Glutamatergic neuron (in vitro differentiated cells): ENCODE measurements around the gene PSMB2. TPM values are rescaled to one million over a fixed set of nuclear protein-coding genes. Genes with fewer than 3 reads are reported as not detected.
A peak's percentile ranks its signal among the peaks of the same experiment; 100 is the strongest.

Source experiments
- DNase-seq: peaks from one replicate; pipeline ENCODE4 v3.0.0; 2022
- H3K27ac Mint-ChIP-seq: one replicate; pipeline ENCODE4 v1.8.0; 2020; ENCODE audit warnings: mild to moderate bottlenecking, mixed read lengths, inconsistent platforms; ENCODE audit not compliant: unreplicated experiment
- H3K27me3 Mint-ChIP-seq: one replicate; pipeline ENCODE4 v1.8.0; 2020; ENCODE audit warnings: mild to moderate bottlenecking, moderate library complexity, mixed read lengths, inconsistent platforms; ENCODE audit not compliant: unreplicated experiment
- H3K36me3 Mint-ChIP-seq: one replicate; pipeline ENCODE4 v1.8.0; 2020; ENCODE audit warnings: mild to moderate bottlenecking, mixed read lengths, inconsistent platforms; ENCODE audit not compliant: unreplicated experiment
- H3K4me1 Mint-ChIP-seq: one replicate; pipeline ENCODE4 v1.8.0; 2020; ENCODE audit warnings: mild to moderate bottlenecking, low read depth, mixed read lengths, inconsistent platforms; ENCODE audit not compliant: unreplicated experiment
- H3K4me3 Mint-ChIP-seq: one replicate; pipeline ENCODE4 v1.8.0; 2020; ENCODE audit warnings: mild to moderate bottlenecking, mixed read lengths, inconsistent platforms; ENCODE audit not compliant: unreplicated experiment
- H3K9me3 Mint-ChIP-seq: one replicate; pipeline ENCODE4 v1.8.0; 2020; ENCODE audit warnings: mild to moderate bottlenecking, moderate library complexity, mixed read lengths, inconsistent platforms; ENCODE audit not compliant: unreplicated experiment
- total RNA-seq: library from RNA; stranded (reverse); fragmentation: NEBNext Ultra II Directional; extraction: Animal tissue kit (Norgen Biotek cat#: 25700); gene quantifications from one replicate; pipeline ENCODE4 v1.2.1, GENCODE V29; 2021; ENCODE audit not compliant: unreplicated experiment
- TF ChIP-seq, protein P1 (sequence below): fragments of 200-600 bp; sonication (generic); IDR thresholded peaks from one replicate; pipeline ENCODE4 v1.5.0; 2021; ENCODE audit not compliant: partially characterized antibody, unreplicated experiment

The PSMB2 gene
- total RNA-seq, 1 donor from 2014 or later = 85.8 TPM

- DNase-seq = no peak
- TF ChIP-seq, protein P1, sequence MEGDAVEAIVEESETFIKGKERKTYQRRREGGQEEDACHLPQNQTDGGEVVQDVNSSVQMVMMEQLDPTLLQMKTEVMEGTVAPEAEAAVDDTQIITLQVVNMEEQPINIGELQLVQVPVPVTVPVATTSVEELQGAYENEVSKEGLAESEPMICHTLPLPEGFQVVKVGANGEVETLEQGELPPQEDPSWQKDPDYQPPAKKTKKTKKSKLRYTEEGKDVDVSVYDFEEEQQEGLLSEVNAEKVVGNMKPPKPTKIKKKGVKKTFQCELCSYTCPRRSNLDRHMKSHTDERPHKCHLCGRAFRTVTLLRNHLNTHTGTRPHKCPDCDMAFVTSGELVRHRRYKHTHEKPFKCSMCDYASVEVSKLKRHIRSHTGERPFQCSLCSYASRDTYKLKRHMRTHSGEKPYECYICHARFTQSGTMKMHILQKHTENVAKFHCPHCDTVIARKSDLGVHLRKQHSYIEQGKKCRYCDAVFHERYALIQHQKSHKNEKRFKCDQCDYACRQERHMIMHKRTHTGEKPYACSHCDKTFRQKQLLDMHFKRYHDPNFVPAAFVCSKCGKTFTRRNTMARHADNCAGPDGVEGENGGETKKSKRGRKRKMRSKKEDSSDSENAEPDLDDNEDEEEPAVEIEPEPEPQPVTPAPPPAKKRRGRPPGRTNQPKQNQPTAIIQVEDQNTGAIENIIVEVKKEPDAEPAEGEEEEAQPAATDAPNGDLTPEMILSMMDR = no peak
- peaks cover 10% of the 10 kb centered on the region for H3K4me1 Mint-ChIP-seq
- peaks cover 9% of the 10 kb centered on the region for H3K9me3 Mint-ChIP-seq
- H3K4me3 Mint-ChIP-seq = no peak overlapping the region
- H3K36me3 Mint-ChIP-seq = no peaks in the 10 kb centered on the region
- peaks cover 9% of the 10 kb centered on the region for H3K27me3 Mint-ChIP-seq
- H3K27ac Mint-ChIP-seq = peak overlapping the region; percentile 39
Measured at GRCh38 chr1:35659589-35659988, 18.3 kb upstream of the PSMB2 start.

DNA sequence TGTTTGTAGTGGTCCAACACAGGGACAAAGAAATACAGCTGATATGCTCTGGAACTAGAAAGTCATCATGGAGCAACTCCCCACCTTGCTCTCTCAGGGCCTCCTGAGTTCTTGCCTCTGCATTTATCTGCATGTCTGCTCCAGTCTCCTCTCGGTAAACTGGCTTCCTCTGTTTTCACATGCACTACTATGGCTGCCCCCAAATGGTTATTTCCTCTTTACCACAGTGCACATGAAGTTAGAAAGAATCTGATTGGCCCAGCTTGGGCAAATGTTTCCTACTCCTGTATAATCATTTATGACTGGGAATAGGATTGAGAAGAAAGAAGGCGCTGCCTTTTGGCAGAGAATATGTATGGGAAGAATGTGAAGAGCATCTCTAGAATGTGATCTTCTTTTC lies 16.5 kb upstream of the PSMB2 start:
- Mint-ChIP-seq H3K4me3 (no peak overlapping the region), H3K27me3 (peaks cover 10% of the 10 kb centered on the region), H3K4me1 (peaks cover 10% of the 10 kb centered on the region), H3K9me3 (peaks cover 9% of the 10 kb centered on the region), H3K36me3 (no peaks in the 10 kb centered on the region), H3K27ac (no peak overlapping the region)
- TF ChIP-seq, protein P1 = no peak
- DNase-seq = no peak

GRCh38 chr1:35656863-35657232 lies 15.5 kb upstream of the PSMB2 start:
- TF ChIP-seq, protein P1 = no peak
- H3K4me1 Mint-ChIP-seq = peaks cover 10% of the 10 kb centered on the region
- DNase-seq = no peak
- H3K4me3 Mint-ChIP-seq = no peak overlapping the region
- H3K27ac Mint-ChIP-seq = no peak overlapping the region
- H3K9me3 Mint-ChIP-seq = peaks cover 9% of the 10 kb centered on the region
- no peaks in the 10 kb centered on the region for H3K36me3 Mint-ChIP-seq
- peaks cover 12% of the 10 kb centered on the region for H3K27me3 Mint-ChIP-seq

- H3K27me3 Mint-ChIP-seq = peaks cover 12% of the 10 kb centered on the region
- DNase-seq = no peak
- H3K36me3 Mint-ChIP-seq = no peaks in the 10 kb centered on the region
- no peak overlapping the region for H3K4me3 Mint-ChIP-seq
- peaks cover 7% of the 10 kb centered on the region for H3K4me1 Mint-ChIP-seq
- H3K9me3 Mint-ChIP-seq = peaks cover 7% of the 10 kb centered on the region
- TF ChIP-seq, protein P1 = no peak
- no peak overlapping the region for H3K27ac Mint-ChIP-seq
Measured at GRCh38 chr1:35656148-35656862, 15.0 kb upstream of the PSMB2 start.

- TF ChIP-seq, protein P1 = no peak
- Mint-ChIP-seq H3K4me1 (peaks cover 2% of the 10 kb centered on the region), H3K27me3 (peaks cover 14% of the 10 kb centered on the region), H3K27ac (no peak overlapping the region), H3K36me3 (no peaks in the 10 kb centered on the region), H3K4me3 (no peak overlapping the region), H3K9me3 (peaks cover 3% of the 10 kb centered on the region)
- no peak for DNase-seq
Measured at GRCh38 chr1:35655196-35655595, 13.9 kb upstream of the PSMB2 start.
